ENCODE measurements around the gene ODF2.

The ODF2 gene

GRCh38 chr9:128512820-128513219 is 57.0 kb downstream of the ODF2 start:
- H3K4me1 ChIP-seq (ENCODE audit: low read length): no peaks in the 10 kb centered on the region
- no peak overlapping the region for H3K4me2 ChIP-seq (ENCODE audit: low read length)
- H3K79me2 ChIP-seq (ENCODE audit: low read length): no peaks in the 10 kb centered on the region
- no peak overlapping the region for H3K9ac ChIP-seq (ENCODE audit: low read length)
- no peak for TF ChIP-seq CTCF (IDR thresholded peaks at IDR 0.05; ENCODE audit: low read depth, low read length)
- TF ChIP-seq EZH2phosphoT487 (IDR thresholded peaks at IDR 0.05; ENCODE audit: low read depth): no peak
- H3K36me3 ChIP-seq (replicated peaks; ENCODE audit: low read depth, low read length): peaks cover 27% of the 10 kb centered on the region
- H4K20me1 ChIP-seq (ENCODE audit: insufficient read depth, low read length): no peaks in the 10 kb centered on the region
- H3K27me3 ChIP-seq (ENCODE audit: low read depth, low read length): no peaks in the 10 kb centered on the region
- no peaks in the 10 kb centered on the region for H3K9me3 ChIP-seq (ENCODE audit: insufficient read depth, low read length)
- H3K27ac ChIP-seq (ENCODE audit: low read length): no peak overlapping the region
- H2AFZ ChIP-seq (ENCODE audit: low read depth, low read length): no peak overlapping the region
- no peak overlapping the region for H3K4me3 ChIP-seq (ENCODE audit: low read length)

- TF ChIP-seq EZH2phosphoT487 (IDR thresholded peaks at IDR 0.05; ENCODE audit: low read depth) (no peak), CTCF (IDR thresholded peaks at IDR 0.05; ENCODE audit: low read depth, low read length) (no peak)
- H4K20me1 ChIP-seq (ENCODE audit: insufficient read depth, low read length): no peaks in the 10 kb centered on the region
- H3K4me3 ChIP-seq (ENCODE audit: low read length): no peak overlapping the region
- no peak overlapping the region for H3K4me2 ChIP-seq (ENCODE audit: low read length)
- no peak overlapping the region for H3K9ac ChIP-seq (ENCODE audit: low read length)
- no peaks in the 10 kb centered on the region for H3K79me2 ChIP-seq (ENCODE audit: low read length)
- H3K27ac ChIP-seq (ENCODE audit: low read length): no peak overlapping the region
- H3K9me3 ChIP-seq (ENCODE audit: insufficient read depth, low read length): no peaks in the 10 kb centered on the region
- no peaks in the 10 kb centered on the region for H3K4me1 ChIP-seq (ENCODE audit: low read length)
- no peaks in the 10 kb centered on the region for H3K27me3 ChIP-seq (ENCODE audit: low read depth, low read length)
- H3K36me3 ChIP-seq (replicated peaks; ENCODE audit: low read depth, low read length): peaks cover 33% of the 10 kb centered on the region
- no peak overlapping the region for H2AFZ ChIP-seq (ENCODE audit: low read depth, low read length)
Measured at GRCh38 chr9:128521956-128522355, 66.2 kb downstream of the ODF2 start.

GRCh38 chr9:128523199-128523925 is 67.6 kb downstream of the ODF2 start:
- Histone ChIP-seq H3K36me3 (replicated peaks; ENCODE audit: low read depth, low read length) (peaks cover 32% of the 10 kb centered on the region), H3K79me2 (ENCODE audit: low read length) (no peaks in the 10 kb centered on the region), H2AFZ (ENCODE audit: low read depth, low read length) (no peak overlapping the region), H3K4me3 (ENCODE audit: low read length) (no peak overlapping the region), H3K27me3 (ENCODE audit: low read depth, low read length) (no peaks in the 10 kb centered on the region), H3K4me2 (ENCODE audit: low read length) (no peak overlapping the region), H4K20me1 (ENCODE audit: insufficient read depth, low read length) (no peaks in the 10 kb centered on the region), H3K9me3 (ENCODE audit: insufficient read depth, low read length) (no peaks in the 10 kb centered on the region), H3K4me1 (ENCODE audit: low read length) (no peaks in the 10 kb centered on the region), H3K27ac (ENCODE audit: low read length) (no peak overlapping the region), H3K9ac (ENCODE audit: low read length) (no peak overlapping the region)
- TF ChIP-seq EZH2phosphoT487 (IDR thresholded peaks at IDR 0.05; ENCODE audit: low read depth) (no peak), CTCF (IDR thresholded peaks at IDR 0.05; ENCODE audit: low read depth, low read length) (no peak)

GRCh38 chr9:128526720-128527119 is 70.9 kb downstream of the ODF2 start:
- Histone ChIP-seq H3K9me3 (ENCODE audit: insufficient read depth, low read length) (no peaks in the 10 kb centered on the region), H3K27ac (ENCODE audit: low read length) (no peak overlapping the region), H3K27me3 (ENCODE audit: low read depth, low read length) (no peaks in the 10 kb centered on the region), H4K20me1 (ENCODE audit: insufficient read depth, low read length) (no peaks in the 10 kb centered on the region), H3K4me2 (ENCODE audit: low read length) (no peak overlapping the region), H3K4me1 (ENCODE audit: low read length) (no peaks in the 10 kb centered on the region), H3K79me2 (ENCODE audit: low read length) (no peaks in the 10 kb centered on the region), H3K9ac (ENCODE audit: low read length) (no peak overlapping the region), H3K36me3 (replicated peaks; ENCODE audit: low read depth, low read length) (peaks cover 44% of the 10 kb centered on the region), H3K4me3 (ENCODE audit: low read length) (no peak overlapping the region), H2AFZ (ENCODE audit: low read depth, low read length) (no peak overlapping the region)
- TF ChIP-seq EZH2phosphoT487 (IDR thresholded peaks at IDR 0.05; ENCODE audit: low read depth) (no peak), CTCF (IDR thresholded peaks at IDR 0.05; ENCODE audit: low read depth, low read length) (no peak)

Data from OCI-LY3 (cell line).